HEK293 (cell line): ENCODE results near the gene OR14J1.
"Not testable (repeated sequence)": the region's sequence is repeated elsewhere in the genome, so short reads cannot be mapped to it uniquely, and the experiment has no call there.

Source experiments
- CTCF ChIA-PET: fragments of 350-600 bp; formaldehyde crosslinking; extraction: SDS; loops from one replicate; lab custom pipeline; 2021; ENCODE audit warnings: antibody characterized with exemption; lab: Yijun Ruan, JAX
- POLR2A ChIA-PET: fragments of 300-600 bp; formaldehyde crosslinking; extraction: SDS; loops from one replicate; lab custom pipeline; 2020; ENCODE audit warnings: antibody characterized with exemption, inconsistent platforms; lab: Yijun Ruan, JAX
- H3K27ac ChIP-seq: fragments of 200-500 bp; sonication (Bioruptor generic); 2 replicates; pipeline ENCODE4 v1.5.1; 2014; ENCODE audit warnings: low read depth, low read length, control low read depth, inconsistent platforms; ENCODE audit errors: extremely low read depth
- H3K36me3 ChIP-seq, 2 experiments: fragments of 200-500 bp in 1 of 2; sonication (Bioruptor generic) in 1 of 2; 1 replicate in 1 of 2; 2 replicates in 1 of 2; pipeline ENCODE4 v1.5.1; 2014 to 2017; ENCODE audit warnings: inconsistent platforms in 2 of 2, low read length in 2 of 2; ENCODE audit not compliant: control insufficient read depth in 2 of 2, insufficient read depth in 1 of 2
- H3K4me1 ChIP-seq: fragments of 200-500 bp; sonication (Bioruptor generic); 2 replicates; pipeline ENCODE4 v1.5.1; 2014; ENCODE audit warnings: mild to moderate bottlenecking, low read length, inconsistent platforms; ENCODE audit not compliant: control insufficient read depth, insufficient read depth
- H3K4me3 ChIP-seq: 2 replicates; pipeline ENCODE4 v1.5.1; 2011; ENCODE audit warnings: low read depth, mild to moderate bottlenecking, control low read depth, low read length, moderate library complexity
- H3K9me3 ChIP-seq: fragments of 200-500 bp; sonication (Bioruptor generic); 2 replicates; pipeline ENCODE4 v1.5.1; 2014; ENCODE audit warnings: low read depth, low read length, inconsistent platforms; ENCODE audit not compliant: control insufficient read depth, insufficient read depth
- BCL11A ChIP-seq: fragments of 450-650 bp; formaldehyde crosslinking; IDR thresholded peaks from 2 replicates; pipeline ENCODE4 v1.5.1; 2016; ENCODE audit warnings: low read depth, missing biosample characterization, missing genetic modification characterization
- FEZF1 ChIP-seq: fragments of 450-650 bp; formaldehyde crosslinking; IDR thresholded peaks from 2 replicates; pipeline ENCODE4 v1.5.1; 2016; ENCODE audit warnings: missing biosample characterization, missing genetic modification characterization
- REPIN1 ChIP-seq: fragments of 450-650 bp; formaldehyde crosslinking; IDR thresholded peaks from 2 replicates; pipeline ENCODE4 v1.5.1; 2017; ENCODE audit warnings: missing biosample characterization, missing genetic modification characterization, low read depth
- ZBTB21 ChIP-seq: fragments of 450-650 bp; formaldehyde crosslinking; IDR thresholded peaks from 2 replicates; pipeline ENCODE4 v1.5.1; 2017; ENCODE audit warnings: missing biosample characterization, missing genetic modification characterization
- ZFP41 ChIP-seq: fragments of 450-650 bp; formaldehyde crosslinking; IDR thresholded peaks from 2 replicates; pipeline ENCODE4 v1.5.1; 2016; ENCODE audit warnings: missing biosample characterization, missing genetic modification characterization, borderline replicate concordance
- ZIC2 ChIP-seq: fragments of 450-650 bp; formaldehyde crosslinking; IDR thresholded peaks from 2 replicates; pipeline ENCODE4 v1.5.1; 2016; ENCODE audit warnings: missing biosample characterization, missing genetic modification characterization
- ZNF133 ChIP-seq: fragments of 450-650 bp; formaldehyde crosslinking; IDR thresholded peaks from 2 replicates; pipeline ENCODE4 v1.5.1; 2016; ENCODE audit warnings: missing biosample characterization, missing genetic modification characterization
- ZNF146 ChIP-seq: fragments of 450-650 bp; formaldehyde crosslinking; IDR thresholded peaks from 2 replicates; pipeline ENCODE4 v1.5.1; 2016; ENCODE audit warnings: missing biosample characterization, missing genetic modification characterization
- ZNF175 ChIP-seq: fragments of 450-650 bp; formaldehyde crosslinking; IDR thresholded peaks from 2 replicates; pipeline ENCODE4 v1.5.1; 2016; ENCODE audit warnings: missing biosample characterization, missing genetic modification characterization
- ZNF184 ChIP-seq: fragments of 450-650 bp; IDR thresholded peaks from 2 replicates; pipeline ENCODE4 v1.5.1; 2018; ENCODE audit warnings: missing biosample characterization, mild to moderate bottlenecking, missing genetic modification characterization
- ZNF2 ChIP-seq: fragments of 450-650 bp; formaldehyde crosslinking; IDR thresholded peaks from 2 replicates; pipeline ENCODE4 v1.5.1; 2016; ENCODE audit warnings: missing biosample characterization, missing genetic modification characterization
- ZNF202 ChIP-seq: fragments of 450-650 bp; formaldehyde crosslinking; IDR thresholded peaks from 2 replicates; pipeline ENCODE4 v1.5.1; 2016; ENCODE audit warnings: missing biosample characterization, missing genetic modification characterization, borderline replicate concordance
- ZNF350 ChIP-seq: fragments of 450-650 bp; formaldehyde crosslinking; IDR thresholded peaks from 2 replicates; pipeline ENCODE4 v1.5.0; 2017; ENCODE audit warnings: missing biosample characterization, mild to moderate bottlenecking, missing genetic modification characterization
- ZNF433 ChIP-seq: fragments of 450-650 bp; formaldehyde crosslinking; IDR thresholded peaks from 2 replicates; pipeline ENCODE4 v1.5.1; 2016; ENCODE audit warnings: missing biosample characterization, missing genetic modification characterization, low read depth
- ZNF549 ChIP-seq: fragments of 450-650 bp; IDR thresholded peaks from 2 replicates; pipeline ENCODE4 v1.5.1; 2018; ENCODE audit warnings: missing biosample characterization, missing genetic modification characterization, mild to moderate bottlenecking, inconsistent platforms, moderate library complexity
- ZNF610 ChIP-seq: fragments of 450-650 bp; formaldehyde crosslinking; IDR thresholded peaks from 2 replicates; pipeline ENCODE4 v1.5.1; 2016; ENCODE audit warnings: missing biosample characterization, missing genetic modification characterization, borderline replicate concordance
- ZNF621 ChIP-seq: fragments of 450-650 bp; formaldehyde crosslinking; IDR thresholded peaks from 2 replicates; pipeline ENCODE4 v1.5.1; 2017; ENCODE audit warnings: missing biosample characterization, missing genetic modification characterization
- ZNF768 ChIP-seq: fragments of 450-650 bp; formaldehyde crosslinking; IDR thresholded peaks from 2 replicates; pipeline ENCODE4 v1.5.1; 2018; ENCODE audit warnings: missing biosample characterization, mild to moderate bottlenecking, missing genetic modification characterization
- ZSCAN23 ChIP-seq: fragments of 450-650 bp; formaldehyde crosslinking; IDR thresholded peaks from 2 replicates; pipeline ENCODE4 v1.5.1; 2016; ENCODE audit warnings: missing biosample characterization, missing genetic modification characterization
- TF ChIP-seq, protein P1 (sequence below): fragments of 450-650 bp; formaldehyde crosslinking; IDR thresholded peaks from 2 replicates; pipeline ENCODE4 v1.5.1; 2016; ENCODE audit warnings: missing biosample characterization, missing genetic modification characterization, borderline replicate concordance
- TF ChIP-seq, protein P2 (sequence below): fragments of 450-650 bp; formaldehyde crosslinking; IDR thresholded peaks from 2 replicates; pipeline ENCODE4 v1.5.1; 2016; ENCODE audit warnings: missing biosample characterization, missing genetic modification characterization
- TF ChIP-seq, protein P3 (sequence below): fragments of 450-650 bp; formaldehyde crosslinking; IDR thresholded peaks from 2 replicates; pipeline ENCODE4 v1.5.1; 2016; ENCODE audit warnings: missing biosample characterization, missing genetic modification characterization
- TF ChIP-seq, protein P4 (sequence below): fragments of 450-650 bp; formaldehyde crosslinking; IDR thresholded peaks from 2 replicates; pipeline ENCODE4 v1.5.1; 2016; ENCODE audit warnings: missing biosample characterization, missing genetic modification characterization

OR14J1 gene

DNA sequence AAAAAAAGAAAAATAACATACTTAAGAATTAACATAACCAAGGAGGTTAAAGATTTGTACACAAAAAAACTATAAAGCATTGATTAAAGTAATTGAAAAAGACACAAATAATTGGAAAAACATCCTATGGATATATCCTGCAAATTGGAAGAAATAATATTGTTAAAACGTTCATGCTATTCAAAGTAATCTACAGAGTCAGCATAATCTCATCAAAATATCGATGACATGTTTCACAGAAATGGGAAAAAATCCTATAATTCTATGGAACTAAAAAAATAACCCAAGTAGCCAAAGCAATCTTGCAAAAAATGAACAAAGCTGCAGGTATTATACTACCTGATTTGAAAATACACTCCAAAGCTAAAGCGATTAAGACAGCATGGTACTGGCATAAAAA, 43.9 kb downstream of the OR14J1 start (continued):
- TF ChIP-seq ZBTB21 (tag by site-specific recombination) (no peak), ZNF175 (no peak), ZNF768 (tag by site-specific recombination) (no peak)
- TF ChIP-seq, protein P1, sequence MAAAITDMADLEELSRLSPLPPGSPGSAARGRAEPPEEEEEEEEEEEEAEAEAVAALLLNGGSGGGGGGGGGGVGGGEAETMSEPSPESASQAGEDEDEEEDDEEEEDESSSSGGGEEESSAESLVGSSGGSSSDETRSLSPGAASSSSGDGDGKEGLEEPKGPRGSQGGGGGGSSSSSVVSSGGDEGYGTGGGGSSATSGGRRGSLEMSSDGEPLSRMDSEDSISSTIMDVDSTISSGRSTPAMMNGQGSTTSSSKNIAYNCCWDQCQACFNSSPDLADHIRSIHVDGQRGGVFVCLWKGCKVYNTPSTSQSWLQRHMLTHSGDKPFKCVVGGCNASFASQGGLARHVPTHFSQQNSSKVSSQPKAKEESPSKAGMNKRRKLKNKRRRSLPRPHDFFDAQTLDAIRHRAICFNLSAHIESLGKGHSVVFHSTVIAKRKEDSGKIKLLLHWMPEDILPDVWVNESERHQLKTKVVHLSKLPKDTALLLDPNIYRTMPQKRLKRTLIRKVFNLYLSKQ (tag by site-specific recombination) = no peak

DNA sequence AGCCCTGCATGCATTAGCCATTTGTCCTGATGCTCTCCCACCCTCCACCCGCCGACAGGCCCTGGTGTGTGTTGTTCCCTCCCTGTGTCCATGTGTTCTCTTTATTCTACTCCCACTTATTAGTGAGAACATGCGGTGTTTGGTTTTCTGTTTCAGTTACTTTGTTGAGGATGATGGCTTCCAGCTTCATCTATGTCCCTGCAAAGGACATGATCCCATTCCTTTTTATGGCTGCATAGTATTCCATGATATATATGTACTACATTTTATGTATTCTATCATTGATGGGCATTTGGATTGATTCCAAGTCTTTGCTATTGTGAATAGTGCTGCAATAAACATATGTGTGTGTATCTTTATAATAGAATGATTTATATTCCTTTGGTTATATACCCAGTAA, 47.8 kb downstream of the OR14J1 start:
- H3K9me3 ChIP-seq, H3K36me3 ChIP-seq, H3K4me1 ChIP-seq, POLR2A ChIA-PET, H3K4me3 ChIP-seq, CTCF ChIA-PET, H3K27ac ChIP-seq: not testable (repeated sequence)
- TF ChIP-seq ZNF146 (tag by site-specific recombination) = 0 out of 2 replicates have a peak, but pooled peaks have one; percentile 56

DNA sequence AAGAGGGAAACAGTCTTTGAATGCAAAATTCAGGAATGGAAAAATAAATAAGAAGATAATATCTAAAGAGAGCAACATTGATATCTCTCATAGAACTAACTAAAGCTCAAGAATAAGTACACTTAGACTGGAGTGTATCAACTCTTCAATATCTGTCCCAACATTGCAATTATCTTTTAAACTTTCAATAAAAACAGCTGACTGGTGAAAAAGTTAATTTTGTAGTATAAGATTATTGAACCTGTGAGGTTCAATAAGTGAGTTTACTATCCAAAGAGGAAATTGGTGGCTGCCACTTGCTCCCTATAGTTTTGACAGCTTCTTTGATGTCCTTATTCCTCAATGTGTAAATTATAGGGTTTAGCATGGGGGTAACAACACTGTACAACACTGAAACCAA, 53.5 kb downstream of the OR14J1 start:
- Histone ChIP-seq H3K9me3 (no peaks in the 10 kb centered on the region), H3K4me3 (no peak overlapping the region), H3K27ac (no peak overlapping the region), H3K36me3 (no peaks in the 10 kb centered on the region), H3K4me1 (no peaks in the 10 kb centered on the region)
- CTCF ChIA-PET = interaction anchor here (0.8 kb wide), 1 partner anchor 10 kb away, joined by 3 read pairs; no protein-coding TSS in a partner anchor
- TF ChIP-seq ZNF621 (tag by site-specific recombination) (no peak), ZNF184 (tag by site-specific recombination) (no peak), ZFP41 (no peak), ZNF549 (no peak), ZNF2 (no peak), ZNF350 (tag by site-specific recombination) (no peak)
- POLR2A ChIA-PET = no interaction called here

DNA sequence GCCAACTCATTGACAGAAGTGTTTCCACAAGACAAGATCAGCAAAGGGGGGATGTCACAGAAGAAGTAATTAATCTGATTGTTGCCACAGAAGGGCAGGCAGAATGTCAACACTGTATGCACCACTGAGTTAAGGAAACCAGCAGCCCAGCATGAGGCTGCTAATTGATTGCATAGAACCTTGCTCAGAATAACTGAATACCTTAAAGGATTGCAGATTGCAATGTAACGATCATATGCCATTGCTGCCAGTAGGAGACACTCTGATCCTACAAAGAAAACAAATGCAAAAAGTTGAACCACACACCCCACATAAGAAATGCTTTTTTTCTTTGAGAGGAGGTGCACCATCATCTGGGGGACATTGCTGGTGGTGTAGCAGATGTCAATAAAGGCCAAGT, 54.1 kb downstream of the OR14J1 start:
- ChIA-PET POLR2A (no interaction called here), CTCF (no interaction called here)

More for the DNA sequence above, 54.1 kb downstream of the OR14J1 start:
- Histone ChIP-seq H3K9me3 (no peaks in the 10 kb centered on the region), H3K4me1 (no peaks in the 10 kb centered on the region), H3K36me3 (no peaks in the 10 kb centered on the region), H3K27ac (no peak overlapping the region), H3K4me3 (no peak overlapping the region)
- TF ChIP-seq, protein P2, sequence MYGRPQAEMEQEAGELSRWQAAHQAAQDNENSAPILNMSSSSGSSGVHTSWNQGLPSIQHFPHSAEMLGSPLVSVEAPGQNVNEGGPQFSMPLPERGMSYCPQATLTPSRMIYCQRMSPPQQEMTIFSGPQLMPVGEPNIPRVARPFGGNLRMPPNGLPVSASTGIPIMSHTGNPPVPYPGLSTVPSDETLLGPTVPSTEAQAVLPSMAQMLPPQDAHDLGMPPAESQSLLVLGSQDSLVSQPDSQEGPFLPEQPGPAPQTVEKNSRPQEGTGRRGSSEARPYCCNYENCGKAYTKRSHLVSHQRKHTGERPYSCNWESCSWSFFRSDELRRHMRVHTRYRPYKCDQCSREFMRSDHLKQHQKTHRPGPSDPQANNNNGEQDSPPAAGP (tag by site-specific recombination) = no peak
- TF ChIP-seq ZSCAN23 (no peak), ZNF610 (tag by site-specific recombination) (no peak), ZNF202 (tag by site-specific recombination) (no peak), ZNF433 (tag by site-specific recombination) (no peak), ZIC2 (tag by site-specific recombination) (no peak), REPIN1 (tag by site-specific recombination) (no peak), ZNF133 (tag by site-specific recombination) (no peak), BCL11A (tag by site-specific recombination) (no peak), FEZF1 (tag by site-specific recombination) (no peak)
- TF ChIP-seq, protein P3, sequence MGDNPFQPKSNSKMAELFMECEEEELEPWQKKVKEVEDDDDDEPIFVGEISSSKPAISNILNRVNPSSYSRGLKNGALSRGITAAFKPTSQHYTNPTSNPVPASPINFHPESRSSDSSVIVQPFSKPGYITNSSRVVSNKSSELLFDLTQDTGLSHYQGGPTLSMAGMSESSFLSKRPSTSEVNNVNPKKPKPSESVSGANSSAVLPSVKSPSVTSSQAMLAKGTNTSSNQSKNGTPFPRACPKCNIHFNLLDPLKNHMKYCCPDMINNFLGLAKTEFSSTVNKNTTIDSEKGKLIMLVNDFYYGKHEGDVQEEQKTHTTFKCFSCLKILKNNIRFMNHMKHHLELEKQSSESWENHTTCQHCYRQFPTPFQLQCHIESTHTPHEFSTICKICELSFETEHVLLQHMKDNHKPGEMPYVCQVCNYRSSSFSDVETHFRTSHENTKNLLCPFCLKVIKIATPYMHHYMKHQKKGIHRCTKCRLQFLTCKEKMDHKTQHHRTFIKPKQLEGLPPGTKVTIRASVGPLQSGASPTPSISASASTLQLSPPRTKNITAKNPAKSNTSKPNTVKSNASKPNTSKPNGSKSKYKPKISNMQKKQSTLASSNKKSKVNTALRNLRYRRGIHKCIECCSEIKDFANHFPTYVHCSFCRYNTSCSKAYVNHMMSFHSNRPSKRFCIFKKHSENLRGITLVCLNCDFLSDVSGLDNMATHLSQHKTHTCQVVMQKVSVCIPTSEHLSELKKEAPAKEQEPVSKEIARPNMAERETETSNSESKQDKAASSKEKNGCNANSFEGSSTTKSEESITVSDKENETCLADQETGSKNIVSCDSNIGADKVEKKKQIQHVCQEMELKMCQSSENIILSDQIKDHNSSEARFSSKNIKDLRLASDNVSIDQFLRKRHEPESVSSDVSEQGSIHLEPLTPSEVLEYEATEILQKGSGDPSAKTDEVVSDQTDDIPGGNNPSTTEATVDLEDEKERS (tag by site-specific recombination) = no peak
- TF ChIP-seq, protein P4, sequence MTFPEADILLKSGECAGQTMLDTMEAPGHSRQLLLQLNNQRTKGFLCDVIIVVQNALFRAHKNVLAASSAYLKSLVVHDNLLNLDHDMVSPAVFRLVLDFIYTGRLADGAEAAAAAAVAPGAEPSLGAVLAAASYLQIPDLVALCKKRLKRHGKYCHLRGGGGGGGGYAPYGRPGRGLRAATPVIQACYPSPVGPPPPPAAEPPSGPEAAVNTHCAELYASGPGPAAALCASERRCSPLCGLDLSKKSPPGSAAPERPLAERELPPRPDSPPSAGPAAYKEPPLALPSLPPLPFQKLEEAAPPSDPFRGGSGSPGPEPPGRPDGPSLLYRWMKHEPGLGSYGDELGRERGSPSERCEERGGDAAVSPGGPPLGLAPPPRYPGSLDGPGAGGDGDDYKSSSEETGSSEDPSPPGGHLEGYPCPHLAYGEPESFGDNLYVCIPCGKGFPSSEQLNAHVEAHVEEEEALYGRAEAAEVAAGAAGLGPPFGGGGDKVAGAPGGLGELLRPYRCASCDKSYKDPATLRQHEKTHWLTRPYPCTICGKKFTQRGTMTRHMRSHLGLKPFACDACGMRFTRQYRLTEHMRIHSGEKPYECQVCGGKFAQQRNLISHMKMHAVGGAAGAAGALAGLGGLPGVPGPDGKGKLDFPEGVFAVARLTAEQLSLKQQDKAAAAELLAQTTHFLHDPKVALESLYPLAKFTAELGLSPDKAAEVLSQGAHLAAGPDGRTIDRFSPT (tag by site-specific recombination) = no peak
